Hindlimb muscle (tissue), 1 donor: ENCODE data around the gene MEIS2. TPM values are rescaled to one million over a fixed set of nuclear protein-coding genes. Genes with fewer than 3 reads are reported as not detected.

Experiments
- DNase-seq: peaks from one replicate; pipeline ENCODE4 v3.0.0-alpha.2; 2013
- polyA plus RNA-seq: library from polyadenylated mRNA; unstranded; fragments of 120-200 nt; gene quantifications from one replicate; pipeline ENCODE4 v1.2.1, GENCODE V29; 2013; ENCODE audit not compliant: insufficient read length

The MEIS2 gene
- polyA plus RNA-seq, 1 donor = 7.7 TPM

- DNase-seq = no peak
Measured at GRCh38 chr15:37037850-37038715, 62.3 kb downstream of the MEIS2 start.

DNA sequence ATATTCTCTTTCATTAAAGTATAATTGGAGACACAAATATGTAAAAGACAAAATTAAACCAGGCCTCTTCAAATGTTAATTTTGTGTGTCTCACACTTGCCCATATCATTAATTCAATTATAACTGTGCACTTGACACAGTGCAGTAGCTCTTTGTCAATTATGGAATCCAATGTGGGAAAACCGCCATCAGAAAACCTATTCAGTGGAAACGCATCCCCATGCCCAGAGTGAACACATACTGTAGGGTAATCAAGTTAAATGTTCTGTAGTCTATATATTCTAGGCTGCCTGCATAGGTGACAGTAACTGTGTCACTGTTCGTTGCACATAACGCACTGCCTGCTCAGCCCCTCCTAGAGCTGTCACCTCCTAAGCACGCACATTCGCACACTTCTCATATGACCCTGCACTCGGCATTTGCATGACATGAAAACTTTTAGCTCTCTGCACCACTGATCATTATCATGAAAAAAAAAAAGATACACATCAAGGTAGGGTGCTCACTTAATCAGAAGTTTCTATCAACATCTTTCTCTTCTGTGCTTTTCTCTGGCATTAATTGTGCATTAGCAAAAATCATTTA is 63.2 kb downstream of the MEIS2 start:
- DNase-seq = no peak

- no peak for DNase-seq
Measured at GRCh38 chr15:37034835-37035748, 65.3 kb downstream of the MEIS2 start.

DNA sequence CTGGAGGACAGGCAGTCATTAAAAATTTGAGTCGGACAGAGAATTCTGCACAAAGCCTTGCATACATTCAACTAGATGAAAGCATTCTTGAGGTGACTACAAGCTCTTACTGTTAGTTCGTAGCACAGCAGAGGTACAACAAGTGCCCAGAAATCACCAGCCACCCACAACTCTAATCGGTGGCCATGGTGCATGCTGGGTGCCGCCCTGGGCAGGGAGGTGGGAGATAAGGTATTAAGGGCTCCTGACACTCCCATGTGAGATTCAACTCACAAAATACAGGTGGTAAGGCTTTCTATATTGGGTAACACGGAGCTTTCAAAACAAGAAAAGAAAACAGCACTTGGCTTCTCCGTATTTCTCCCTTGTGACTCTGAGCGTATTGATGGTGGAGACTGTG is 66.0 kb downstream of the MEIS2 start:
- DNase-seq = no peak

DNA sequence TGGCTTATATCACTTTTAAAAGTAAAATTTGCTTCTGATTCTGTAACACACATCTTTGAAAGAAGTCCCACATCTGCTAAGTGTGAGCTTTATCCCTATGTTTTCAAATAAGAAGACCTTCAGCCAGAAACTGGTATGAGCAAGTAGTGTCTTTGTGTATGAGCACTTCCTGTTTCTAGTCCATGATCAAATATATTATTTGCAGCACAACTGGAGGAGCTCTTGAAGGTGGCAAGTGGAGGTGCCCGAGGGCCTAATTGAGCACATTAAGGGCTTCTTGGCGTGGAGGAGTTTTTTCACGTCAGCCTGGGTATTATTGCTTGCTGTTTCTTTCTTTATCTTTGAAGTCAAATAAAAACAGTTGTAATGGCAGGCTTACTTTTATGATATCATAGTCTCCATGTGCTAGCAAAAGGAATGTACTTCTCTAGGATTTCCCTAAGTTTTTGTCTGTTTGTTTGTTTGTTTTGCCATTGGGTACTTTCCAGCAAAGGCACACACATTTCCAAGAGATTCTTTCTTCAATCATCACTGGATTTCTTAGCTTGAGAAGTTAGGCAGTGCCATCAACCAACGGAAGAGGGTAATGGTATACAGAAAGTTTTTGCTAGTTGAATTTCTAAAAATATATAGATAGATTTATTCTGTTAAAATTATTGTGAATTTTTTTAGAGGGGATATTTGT is 68.1 kb downstream of the MEIS2 start:
- DNase-seq = no peak

DNA sequence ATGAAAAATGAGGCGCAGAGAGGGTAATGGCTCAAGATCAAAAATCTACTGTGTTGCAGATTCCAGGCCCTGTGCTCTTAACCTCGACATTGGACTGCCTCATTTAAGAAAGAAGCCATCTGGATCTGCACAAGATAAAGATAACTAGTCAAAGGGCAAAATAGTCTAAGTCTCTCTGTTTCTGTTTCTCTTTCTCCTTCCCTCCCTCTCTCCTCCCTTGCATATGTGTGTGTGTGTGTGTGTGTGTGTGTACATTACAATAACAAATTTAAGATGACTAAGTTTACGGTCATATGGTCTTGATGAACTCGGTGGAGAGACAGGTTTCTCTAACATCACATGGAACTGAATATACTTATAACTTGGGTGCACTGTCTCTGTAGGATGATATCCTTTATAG is 69.2 kb downstream of the MEIS2 start:
- DNase-seq = no peak

GRCh38 chr15:37028625-37029296 is 71.6 kb downstream of the MEIS2 start:
- peak; percentile 19 for DNase-seq

- no peak for DNase-seq
Measured at GRCh38 chr15:37020852-37021251, 79.5 kb downstream of the MEIS2 start.

DNA sequence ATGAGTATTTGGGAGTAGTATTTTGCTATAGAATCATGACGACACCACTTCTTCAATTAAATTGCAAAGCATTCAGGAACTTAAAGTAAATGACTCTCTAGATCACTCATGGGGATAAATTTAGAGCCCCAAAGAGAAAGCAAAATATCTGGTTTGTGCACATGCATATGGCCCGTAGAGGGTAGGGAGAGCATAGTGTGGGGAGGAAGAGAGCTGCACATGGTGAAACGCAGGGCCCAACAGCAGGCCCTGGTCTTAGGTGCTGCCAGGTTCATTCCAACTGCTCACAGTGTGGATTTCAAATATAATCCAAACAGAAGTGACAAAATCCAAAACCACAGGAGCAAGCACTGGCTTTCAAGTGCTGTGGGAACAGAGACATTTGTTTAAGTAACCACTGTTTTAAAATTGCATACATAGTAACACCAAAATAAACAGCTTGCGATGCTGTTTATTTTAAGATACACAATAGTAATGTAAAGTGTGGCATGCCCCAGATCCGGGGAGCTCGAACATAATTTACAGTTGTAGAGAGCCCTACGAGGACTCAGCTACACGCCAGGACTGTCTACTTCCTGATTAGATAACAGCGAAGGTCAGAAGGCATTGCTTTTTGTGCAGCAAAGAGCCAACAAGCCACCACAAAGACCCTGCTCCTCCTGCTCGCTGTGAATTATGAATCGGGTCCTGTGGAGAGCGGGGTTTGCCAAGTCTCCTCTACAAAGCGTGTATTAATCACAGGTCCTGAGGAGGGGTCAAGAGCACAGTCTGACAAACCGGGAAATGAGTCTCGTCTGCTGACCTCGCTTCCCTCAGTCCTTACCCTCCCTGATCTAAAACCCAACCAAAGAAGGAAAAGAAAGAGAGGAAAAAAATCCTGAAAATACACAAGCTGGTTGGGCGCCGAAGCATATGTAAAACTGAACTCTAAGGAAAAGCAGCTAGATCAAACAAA is 80.6 kb downstream of the MEIS2 start:
- no peak for DNase-seq

GRCh38 chr15:37017031-37017625 is 83.2 kb downstream of the MEIS2 start:
- DNase-seq = no peak

GRCh38 chr15:37016231-37016630 is 84.1 kb downstream of the MEIS2 start:
- DNase-seq = peak; percentile 30

GRCh38 chr15:37015451-37015850 is 84.9 kb downstream of the MEIS2 start:
- no peak for DNase-seq

- no peak for DNase-seq
Measured at GRCh38 chr15:37015035-37015434, 85.3 kb downstream of the MEIS2 start.

GRCh38 chr15:37014566-37014965 is 85.8 kb downstream of the MEIS2 start:
- DNase-seq = no peak

DNA sequence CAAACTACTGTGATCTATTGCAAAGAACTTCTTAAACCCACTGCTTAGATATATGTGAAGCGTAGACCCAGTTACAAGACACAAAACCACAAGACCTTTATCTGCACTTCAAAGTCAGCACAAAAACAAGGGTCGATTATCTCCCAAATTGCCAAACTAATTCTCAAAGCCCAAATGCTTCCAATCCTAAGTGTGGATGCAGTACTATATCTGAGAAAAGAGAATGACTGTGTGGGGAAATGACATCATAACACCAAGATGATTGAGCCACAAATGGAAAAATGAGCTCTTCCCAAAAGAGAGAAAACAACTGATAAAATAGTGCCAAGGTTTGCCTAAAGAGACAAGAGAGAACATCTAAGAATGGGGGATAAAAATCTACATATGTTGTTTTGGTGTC is 86.2 kb downstream of the MEIS2 start:
- no peak for DNase-seq

- DNase-seq = no peak
Measured at GRCh38 chr15:37010595-37010994, 89.8 kb downstream of the MEIS2 start.

DNA sequence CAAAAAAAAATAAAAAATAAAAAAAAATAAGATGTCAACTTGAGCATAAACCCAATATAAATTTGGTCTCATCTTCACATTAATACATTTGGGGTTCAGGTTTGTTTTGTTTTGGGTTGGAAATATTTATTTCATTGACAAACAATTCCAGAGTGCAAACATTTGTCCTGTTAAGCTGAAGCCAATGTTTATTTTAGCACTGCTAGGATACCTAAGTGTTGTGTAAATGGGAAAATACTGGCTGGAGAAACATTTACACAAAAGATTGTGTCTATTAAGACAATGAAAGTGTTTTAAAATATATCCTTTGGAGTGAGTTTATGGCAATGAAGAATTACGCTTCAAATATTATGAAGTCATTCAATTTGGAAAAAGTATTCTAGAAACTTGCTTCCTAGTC is 91.1 kb downstream of the MEIS2 start:
- no peak for DNase-seq

- no peak for DNase-seq
Measured at GRCh38 chr15:37008205-37008604, 92.1 kb downstream of the MEIS2 start.

DNA sequence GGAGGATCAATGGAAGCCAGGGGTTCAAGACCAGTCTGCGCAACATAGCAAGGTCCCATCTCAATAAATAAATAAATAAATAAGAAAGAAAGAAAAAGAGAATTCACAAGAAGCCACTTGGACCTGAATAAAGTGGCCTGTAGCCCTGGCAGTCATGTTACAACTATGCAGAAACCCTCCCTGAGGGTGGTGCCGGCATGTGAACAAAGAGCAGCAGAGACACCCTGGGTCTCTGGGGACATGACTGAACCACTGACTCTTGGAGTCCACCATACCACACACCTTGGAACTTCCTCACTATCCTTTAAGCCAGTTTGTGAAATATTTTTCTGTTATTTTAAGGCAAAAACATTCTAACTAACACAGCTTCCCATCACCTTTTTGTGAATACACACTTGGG is 93.0 kb downstream of the MEIS2 start:
- DNase-seq = no peak

DNA sequence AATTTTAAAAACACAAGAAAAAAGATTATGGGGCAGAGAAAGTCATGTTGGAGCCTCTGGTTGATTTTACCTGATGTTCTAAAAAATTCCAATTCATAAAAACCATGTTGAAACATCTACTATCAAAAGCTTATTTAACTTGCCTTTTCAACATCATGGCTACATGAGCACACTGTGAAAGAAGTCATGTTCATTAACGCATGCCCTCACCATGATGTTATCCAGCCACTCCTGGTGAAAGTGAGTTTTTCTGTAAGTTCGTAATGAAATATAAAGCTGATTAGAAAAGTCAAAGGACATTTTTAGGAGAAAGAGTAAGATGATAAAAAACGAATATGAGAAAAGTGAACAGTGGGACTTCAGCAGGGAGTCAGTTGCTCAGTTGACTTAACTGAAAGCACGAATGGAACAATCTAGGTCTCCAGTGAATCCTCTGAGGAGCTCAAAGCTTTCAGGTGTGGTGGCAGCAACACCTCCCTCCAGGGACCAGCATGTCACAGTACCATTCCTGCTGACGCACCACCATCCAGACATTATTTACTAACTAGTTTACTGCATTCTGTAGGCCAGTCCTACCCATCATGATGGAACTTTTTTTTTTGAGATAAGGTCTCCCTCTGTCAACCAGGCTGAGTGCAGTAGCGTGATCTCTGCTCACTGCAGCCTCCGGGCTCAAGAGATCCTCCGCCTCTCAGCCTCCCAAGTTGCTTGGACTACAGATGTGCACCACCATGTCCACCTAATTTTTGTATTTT is 95.2 kb downstream of the MEIS2 start:
- no peak for DNase-seq
